GM12878 (cell line): ENCODE data around the gene IDI2. TPM values are rescaled to one million over a fixed set of nuclear protein-coding genes. Genes with fewer than 3 reads are reported as not detected.

Experiments used
- ASH2L ChIP-seq: fragments of 300-600, 200-600 bp; sonication (generic); IDR thresholded peaks from 2 replicates; pipeline ENCODE4 v1.6.1; 2017; ENCODE audit warnings: low read depth, mild to moderate bottlenecking, borderline replicate concordance
- ATF7 ChIP-seq: fragments of 450-650 bp; IDR thresholded peaks from 2 replicates; pipeline ENCODE4 v1.6.1; 2016; ENCODE audit warnings: low read depth, mild to moderate bottlenecking
- BMI1 ChIP-seq: fragments of 450-650 bp; IDR thresholded peaks from 2 replicates; pipeline ENCODE4 v1.6.1; 2016; ENCODE audit warnings: mild to moderate bottlenecking, moderate library complexity, borderline replicate concordance
- HCFC1 ChIP-seq: fragments of 150-350 bp; IDR thresholded peaks from 2 replicates; pipeline ENCODE4 v1.6.1; 2014; ENCODE audit warnings: low read length
- HDGF ChIP-seq: fragments of 450-650 bp; IDR thresholded peaks from 2 replicates; pipeline ENCODE4 v1.6.1; 2016; ENCODE audit warnings: antibody characterized with exemption
- MEF2B ChIP-seq: fragments of 450-650 bp; IDR thresholded peaks from 2 replicates; pipeline ENCODE4 v1.6.1; 2018; ENCODE audit warnings: mild to moderate bottlenecking, moderate library complexity; ENCODE audit not compliant: partially characterized antibody, poor library complexity, severe bottlenecking
- MXI1 ChIP-seq: fragments of 150-350 bp; IDR thresholded peaks from 2 replicates; pipeline ENCODE4 v1.6.1; 2011; ENCODE audit warnings: low read depth, mild to moderate bottlenecking, inconsistent platforms, low read length, improper control_type of control experiment
- NR2C1 ChIP-seq: fragments of 450-650 bp; IDR thresholded peaks from 2 replicates; pipeline ENCODE4 v1.6.1; 2017; ENCODE audit warnings: antibody characterized with exemption, mild to moderate bottlenecking, moderate library complexity
- NR2C2 ChIP-seq: IDR thresholded peaks from 2 replicates; pipeline ENCODE4 v1.6.1; 2011; ENCODE audit warnings: borderline replicate concordance, low read depth; ENCODE audit not compliant: control insufficient read depth, insufficient read length
- PAX5 ChIP-seq: IDR thresholded peaks from 2 replicates; pipeline ENCODE4 v1.6.1; 2011; ENCODE audit warnings: low read depth, low read length, borderline replicate concordance
- POU2F2 ChIP-seq: IDR thresholded peaks from 3 replicates; pipeline ENCODE4 v1.6.1; 2011; ENCODE audit warnings: low read depth, mild to moderate bottlenecking, low read length, borderline replicate concordance
- RAD21 ChIP-seq: IDR thresholded peaks from 2 replicates; pipeline ENCODE4 v1.6.1; 2011; ENCODE audit warnings: mild to moderate bottlenecking, low read depth, low read length, moderate library complexity; ENCODE audit not compliant: insufficient read depth
- RB1 ChIP-seq: fragments of 450-650 bp; formaldehyde crosslinking; IDR thresholded peaks from 2 replicates; pipeline ENCODE4 v1.6.1; 2017; ENCODE audit warnings: mild to moderate bottlenecking, borderline replicate concordance
- RCOR1 ChIP-seq: conservative IDR thresholded peaks from 2 replicates; pipeline ENCODE4 v1.6.1; 2012; ENCODE audit warnings: low read depth, low read length, improper control_type of control experiment
- RUNX3 ChIP-seq: IDR thresholded peaks from 2 replicates; pipeline ENCODE4 v1.6.1; 2012; ENCODE audit warnings: low read length, inconsistent platforms
- SMC3 ChIP-seq: IDR thresholded peaks from 2 replicates; pipeline ENCODE4 v1.6.1; 2011; ENCODE audit warnings: low read length, improper control_type of control experiment, borderline replicate concordance
- SREBF1 ChIP-seq: IDR thresholded peaks from 2 replicates; pipeline ENCODE4 v1.6.1; 2012; ENCODE audit warnings: mild to moderate bottlenecking, low read length
- STAT1 ChIP-seq: fragments of 450-650 bp; conservative IDR thresholded peaks from 2 replicates; pipeline ENCODE4 v1.6.1; 2014; ENCODE audit warnings: antibody characterized with exemption, mild to moderate bottlenecking
- TBL1XR1 ChIP-seq: IDR thresholded peaks from 2 replicates; pipeline ENCODE4 v1.6.1; 2012; ENCODE audit warnings: low read depth, low read length, improper control_type of control experiment
- TCF7 ChIP-seq: IDR thresholded peaks from 2 replicates; pipeline ENCODE4 v1.6.1; 2014; ENCODE audit warnings: antibody characterized with exemption, borderline replicate concordance
- ZNF24 ChIP-seq: fragments of 450-650 bp; IDR thresholded peaks from 2 replicates; pipeline ENCODE4 v1.6.1; 2017; ENCODE audit warnings: antibody characterized with exemption, mild to moderate bottlenecking
- polyA plus RNA-seq, 11 experiments: library from polyadenylated mRNA; depleted of rRNA in 4 of 11; unstranded in 6 of 11; stranded (reverse) in 5 of 11; fragments of >200 nt; fragmentation: Nextera tagmentation in 4 of 11; fragmentation: Illumina TruSeq in 1 of 11; extraction: Ambion mirVana in 4 of 11; extraction: Trizol in 1 of 11; gene quantifications; 1 replicate in 1 of 11; 2 replicates in 10 of 11; pipeline versions ENCODE4 v1.2.1 to v1.2.3, GENCODE V29; 2011 to 2016; ENCODE audit warnings: inconsistent platforms in 2 of 11, missing spikeins in 2 of 11, low read depth in 1 of 11
- total RNA-seq, 4 experiments: library from RNA; depleted of rRNA in 3 of 4; stranded (reverse); fragments of >200 nt in 3 of 4; fragmentation: Illumina TruSeq in 1 of 4; extraction: Trizol in 1 of 4; gene quantifications; 2 replicates each; pipeline versions ENCODE4 v1.2.1 to v1.2.3, GENCODE V29; 2013 to 2021
- TF ChIP-seq, protein P1 (sequence below): fragments of 450-650 bp; IDR thresholded peaks from 2 replicates; pipeline ENCODE4 v1.6.1; 2014; ENCODE audit warnings: mild to moderate bottlenecking
- TF ChIP-seq, protein P2 (sequence below): fragments of 450-650 bp; conservative IDR thresholded peaks from 2 replicates; pipeline ENCODE4 v1.6.1; 2017; ENCODE audit warnings: mild to moderate bottlenecking, moderate library complexity
- TF ChIP-seq, protein P3 (sequence below): fragments of 450-650 bp; IDR thresholded peaks from 2 replicates; pipeline ENCODE4 v1.6.1; 2016; ENCODE audit warnings: mild to moderate bottlenecking, moderate library complexity, borderline replicate concordance

Gene IDI2
- total and polyA plus RNA-seq, 10 of the 15 experiments (the other 5 are each of a cell fraction or from before 2014, with no cell fraction given): 0.06 TPM; not detected in 9

DNA sequence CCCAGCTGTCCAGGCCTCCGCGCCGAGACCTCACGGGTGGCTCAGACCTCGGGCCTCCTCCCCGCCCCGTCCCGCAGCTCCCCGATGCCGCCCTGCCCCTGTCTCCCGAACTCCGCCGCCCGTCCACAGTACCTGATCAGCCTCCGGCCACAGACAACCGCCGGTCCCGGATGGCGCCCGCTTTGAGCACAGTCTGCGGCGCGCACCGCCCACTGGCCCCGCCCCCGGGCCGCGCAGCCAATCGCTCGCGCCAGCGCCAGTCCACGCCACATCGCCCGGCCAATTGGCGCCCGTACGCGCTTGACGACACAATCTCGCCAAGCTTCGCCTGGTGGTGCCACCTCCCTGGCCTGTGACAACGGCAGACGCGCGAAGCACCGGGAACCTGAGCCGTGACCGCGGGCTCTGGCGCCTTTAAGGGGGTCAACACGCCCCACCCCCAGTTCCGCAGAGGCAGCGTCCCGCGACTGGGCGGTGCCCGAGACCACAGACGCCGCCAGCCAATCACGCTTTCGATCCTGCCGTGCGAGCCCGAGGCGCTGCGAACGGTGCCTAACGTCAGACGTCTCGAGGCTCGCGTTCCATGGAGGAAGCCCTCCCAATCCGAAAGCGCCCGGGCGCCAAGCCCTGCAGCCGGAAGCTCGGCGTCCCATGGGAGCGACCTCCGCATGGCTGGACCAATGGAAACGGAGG, 23.2 kb upstream of the IDI2 start, which contains the start of gene IDI1 (continued):
- TF ChIP-seq TBL1XR1: peak; percentile 56
- TF ChIP-seq, protein P1, sequence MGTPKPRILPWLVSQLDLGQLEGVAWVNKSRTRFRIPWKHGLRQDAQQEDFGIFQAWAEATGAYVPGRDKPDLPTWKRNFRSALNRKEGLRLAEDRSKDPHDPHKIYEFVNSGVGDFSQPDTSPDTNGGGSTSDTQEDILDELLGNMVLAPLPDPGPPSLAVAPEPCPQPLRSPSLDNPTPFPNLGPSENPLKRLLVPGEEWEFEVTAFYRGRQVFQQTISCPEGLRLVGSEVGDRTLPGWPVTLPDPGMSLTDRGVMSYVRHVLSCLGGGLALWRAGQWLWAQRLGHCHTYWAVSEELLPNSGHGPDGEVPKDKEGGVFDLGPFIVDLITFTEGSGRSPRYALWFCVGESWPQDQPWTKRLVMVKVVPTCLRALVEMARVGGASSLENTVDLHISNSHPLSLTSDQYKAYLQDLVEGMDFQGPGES: peak; percentile 73; the same call in 1 of the 2 replicates
- peak; percentile 74 for TF ChIP-seq MXI1
- no peak for TF ChIP-seq SMC3
- no peak for TF ChIP-seq ATF7
- no peak for TF ChIP-seq BMI1
- peak; percentile 90 for TF ChIP-seq RB1
- peak; percentile 89 for TF ChIP-seq PAX5
- TF ChIP-seq NR2C1: peak; percentile 72
- TF ChIP-seq POU2F2: peak; percentile 79; the same call in 2 of the 3 replicates
- TF ChIP-seq RCOR1: 0 out of 2 replicates have a peak, but pooled peaks have one; percentile 13
- peak; percentile 87 for TF ChIP-seq HDGF
- no peak for TF ChIP-seq RAD21
- TF ChIP-seq ZNF24: no peak
- TF ChIP-seq NR2C2: no peak
- TF ChIP-seq TCF7: no peak
- TF ChIP-seq, protein P2, sequence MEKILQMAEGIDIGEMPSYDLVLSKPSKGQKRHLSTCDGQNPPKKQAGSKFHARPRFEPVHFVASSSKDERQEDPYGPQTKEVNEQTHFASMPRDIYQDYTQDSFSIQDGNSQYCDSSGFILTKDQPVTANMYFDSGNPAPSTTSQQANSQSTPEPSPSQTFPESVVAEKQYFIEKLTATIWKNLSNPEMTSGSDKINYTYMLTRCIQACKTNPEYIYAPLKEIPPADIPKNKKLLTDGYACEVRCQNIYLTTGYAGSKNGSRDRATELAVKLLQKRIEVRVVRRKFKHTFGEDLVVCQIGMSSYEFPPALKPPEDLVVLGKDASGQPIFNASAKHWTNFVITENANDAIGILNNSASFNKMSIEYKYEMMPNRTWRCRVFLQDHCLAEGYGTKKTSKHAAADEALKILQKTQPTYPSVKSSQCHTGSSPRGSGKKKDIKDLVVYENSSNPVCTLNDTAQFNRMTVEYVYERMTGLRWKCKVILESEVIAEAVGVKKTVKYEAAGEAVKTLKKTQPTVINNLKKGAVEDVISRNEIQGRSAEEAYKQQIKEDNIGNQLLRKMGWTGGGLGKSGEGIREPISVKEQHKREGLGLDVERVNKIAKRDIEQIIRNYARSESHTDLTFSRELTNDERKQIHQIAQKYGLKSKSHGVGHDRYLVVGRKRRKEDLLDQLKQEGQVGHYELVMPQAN: 0 out of 2 replicates have a peak, but pooled peaks have one; percentile 79
- TF ChIP-seq STAT1: 0 out of 2 replicates have a peak, but pooled peaks have one; percentile 14
- TF ChIP-seq MEF2B: peak; percentile 100
- TF ChIP-seq, protein P3, sequence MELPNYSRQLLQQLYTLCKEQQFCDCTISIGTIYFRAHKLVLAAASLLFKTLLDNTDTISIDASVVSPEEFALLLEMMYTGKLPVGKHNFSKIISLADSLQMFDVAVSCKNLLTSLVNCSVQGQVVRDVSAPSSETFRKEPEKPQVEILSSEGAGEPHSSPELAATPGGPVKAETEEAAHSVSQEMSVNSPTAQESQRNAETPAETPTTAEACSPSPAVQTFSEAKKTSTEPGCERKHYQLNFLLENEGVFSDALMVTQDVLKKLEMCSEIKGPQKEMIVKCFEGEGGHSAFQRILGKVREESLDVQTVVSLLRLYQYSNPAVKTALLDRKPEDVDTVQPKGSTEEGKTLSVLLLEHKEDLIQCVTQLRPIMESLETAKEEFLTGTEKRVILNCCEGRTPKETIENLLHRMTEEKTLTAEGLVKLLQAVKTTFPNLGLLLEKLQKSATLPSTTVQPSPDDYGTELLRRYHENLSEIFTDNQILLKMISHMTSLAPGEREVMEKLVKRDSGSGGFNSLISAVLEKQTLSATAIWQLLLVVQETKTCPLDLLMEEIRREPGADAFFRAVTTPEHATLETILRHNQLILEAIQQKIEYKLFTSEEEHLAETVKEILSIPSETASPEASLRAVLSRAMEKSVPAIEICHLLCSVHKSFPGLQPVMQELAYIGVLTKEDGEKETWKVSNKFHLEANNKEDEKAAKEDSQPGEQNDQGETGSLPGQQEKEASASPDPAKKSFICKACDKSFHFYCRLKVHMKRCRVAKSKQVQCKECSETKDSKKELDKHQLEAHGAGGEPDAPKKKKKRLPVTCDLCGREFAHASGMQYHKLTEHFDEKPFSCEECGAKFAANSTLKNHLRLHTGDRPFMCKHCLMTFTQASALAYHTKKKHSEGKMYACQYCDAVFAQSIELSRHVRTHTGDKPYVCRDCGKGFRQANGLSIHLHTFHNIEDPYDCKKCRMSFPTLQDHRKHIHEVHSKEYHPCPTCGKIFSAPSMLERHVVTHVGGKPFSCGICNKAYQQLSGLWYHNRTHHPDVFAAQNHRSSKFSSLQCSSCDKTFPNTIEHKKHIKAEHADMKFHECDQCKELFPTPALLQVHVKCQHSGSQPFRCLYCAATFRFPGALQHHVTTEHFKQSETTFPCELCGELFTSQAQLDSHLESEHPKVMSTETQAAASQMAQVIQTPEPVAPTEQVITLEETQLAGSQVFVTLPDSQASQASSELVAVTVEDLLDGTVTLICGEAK: peak; percentile 87
- TF ChIP-seq HCFC1: peak; percentile 49
- peak; percentile 78; the same call in 1 of the 2 replicates for TF ChIP-seq SREBF1
- peak; percentile 74 for TF ChIP-seq RUNX3
- no peak for TF ChIP-seq ASH2L
